IMR-90 (cell line): Measurements from ENCODE around the gene E4F1. TPM values are rescaled to one million over a fixed set of nuclear protein-coding genes. Genes with fewer than 3 reads are reported as not detected.
A peak's percentile ranks its signal among the peaks of the same experiment; 100 is the strongest.

ENCODE experiments used
- ATAC-seq: fragments of 200-7000 bp; cut with Tn5 transposase; 2 replicates; pipeline ENCODE4 v1.9.1; 2020; ENCODE audit warnings: low read depth, mild to moderate bottlenecking, moderate library complexity
- BruUV-seq: library from RNA; stranded (reverse); fragments of 400-500 nt; replicated peaks from 2 replicates; lab custom pipeline; 2021; lab: Mats Ljungman, UMichigan
- CTCF ChIA-PET: fragments of 300-600 bp; formaldehyde crosslinking; extraction: SDS; loops from one replicate; lab custom pipeline; 2021; ENCODE audit warnings: antibody characterized with exemption; lab: Yijun Ruan, JAX
- POLR2A ChIA-PET: fragments of 300-600 bp; sonication (Branson Sonifier 250); formaldehyde crosslinking; loops from one replicate; lab custom pipeline; 2022; ENCODE audit warnings: antibody characterized with exemption; ENCODE audit not compliant: unreplicated experiment; lab: Charles Lee
- DNase-seq: peaks from one replicate; pipeline ENCODE4 v3.0.0; 2013
- H2AFZ ChIP-seq: replicated peaks from 2 replicates; pipeline ENCODE3; 2013; ENCODE audit warnings: low read length, mild to moderate bottlenecking; ENCODE audit not compliant: poor library complexity
- H2AK5ac ChIP-seq: 2 replicates; pipeline ENCODE4 v1.6.1; 2013; ENCODE audit warnings: low read depth, low read length, inconsistent platforms
- H2AK9ac ChIP-seq: replicated peaks from 2 replicates; pipeline ENCODE3; 2013; ENCODE audit warnings: mild to moderate bottlenecking, low read depth, low read length, moderate library complexity; ENCODE audit not compliant: poor library complexity
- H2BK120ac ChIP-seq: 2 replicates; pipeline ENCODE4 v1.6.1; 2013; ENCODE audit warnings: low read depth, low read length, inconsistent platforms
- H2BK15ac ChIP-seq: 3 replicates; pipeline ENCODE4 v1.6.1; 2013; ENCODE audit warnings: low read depth, low read length, inconsistent platforms
- H2BK20ac ChIP-seq: 2 replicates; pipeline ENCODE4 v1.6.1; 2013; ENCODE audit warnings: low read depth, mild to moderate bottlenecking, inconsistent platforms, low read length, moderate library complexity
- H2BK5ac ChIP-seq: 2 replicates; pipeline ENCODE4 v1.6.1; 2013; ENCODE audit warnings: mild to moderate bottlenecking, low read depth, low read length, inconsistent platforms; ENCODE audit not compliant: poor library complexity, severe bottlenecking
- H3K14ac ChIP-seq: replicated peaks from 2 replicates; pipeline ENCODE4 v1.6.1; 2013; ENCODE audit warnings: low read depth, low read length, inconsistent platforms
- H3K18ac ChIP-seq: 2 replicates; pipeline ENCODE4 v1.6.1; 2013; ENCODE audit warnings: low read depth, low read length, control low read depth
- H3K23ac ChIP-seq: 2 replicates; pipeline ENCODE4 v1.6.1; 2013; ENCODE audit warnings: low read depth, low read length, inconsistent platforms
- H3K27ac ChIP-seq: 2 replicates; pipeline ENCODE4 v1.5.1; 2013; ENCODE audit warnings: mild to moderate bottlenecking, control low read depth, low read length; ENCODE audit not compliant: insufficient read depth
- H3K27me3 ChIP-seq: 2 replicates; pipeline ENCODE4 v1.6.1; 2013; ENCODE audit warnings: low read length; ENCODE audit not compliant: control insufficient read depth, insufficient read depth
- H3K36me3 ChIP-seq: 2 replicates; pipeline ENCODE4 v1.6.1; 2013; ENCODE audit warnings: low read length, mixed read lengths; ENCODE audit not compliant: control insufficient read depth, insufficient read depth
- H3K4ac ChIP-seq: 2 replicates; pipeline ENCODE4 v1.6.1; 2013; ENCODE audit warnings: low read depth, low read length, inconsistent platforms
- H3K4me1 ChIP-seq: 2 replicates; pipeline ENCODE4 v1.6.1; 2013; ENCODE audit warnings: low read length, mixed read lengths; ENCODE audit not compliant: control insufficient read depth, insufficient read depth
- H3K4me2 ChIP-seq: 2 replicates; pipeline ENCODE4 v1.6.1; 2013; ENCODE audit warnings: low read depth, mild to moderate bottlenecking, control low read depth, low read length, moderate library complexity
- H3K4me3 ChIP-seq: 2 replicates; pipeline ENCODE4 v1.5.1; 2013; ENCODE audit warnings: low read depth, mild to moderate bottlenecking, control low read depth, low read length, moderate library complexity; ENCODE audit not compliant: insufficient read depth
- H3K56ac ChIP-seq: 2 replicates; pipeline ENCODE4 v1.6.1; 2013; ENCODE audit warnings: low read length, inconsistent platforms; ENCODE audit not compliant: insufficient read depth; ENCODE audit errors: extremely low read depth
- H3K79me1 ChIP-seq, 2 experiments: 2 replicates each; pipeline ENCODE4 v1.6.1; 2013; ENCODE audit warnings: low read length in 2 of 2, inconsistent platforms in 1 of 2, low read depth in 1 of 2
- H3K9ac ChIP-seq: 2 replicates; pipeline ENCODE4 v1.6.1; 2013; ENCODE audit warnings: low read depth, low read length, control low read depth
- H3K9me1 ChIP-seq: 2 replicates; pipeline ENCODE4 v1.6.1; 2013; ENCODE audit warnings: low read length, inconsistent platforms; ENCODE audit not compliant: insufficient read depth
- H3K9me3 ChIP-seq: 2 replicates; pipeline ENCODE4 v1.6.1; 2013; ENCODE audit warnings: low read length; ENCODE audit not compliant: control insufficient read depth, insufficient read depth
- H4K20me1 ChIP-seq: 2 replicates; pipeline ENCODE4 v1.6.1; 2013; ENCODE audit warnings: low read length, inconsistent platforms; ENCODE audit not compliant: insufficient read depth
- H4K5ac ChIP-seq: 2 replicates; pipeline ENCODE4 v1.6.1; 2013; ENCODE audit warnings: mild to moderate bottlenecking, low read depth, low read length, control low read depth
- H4K8ac ChIP-seq, 2 experiments: 2 replicates each; pipeline ENCODE4 v1.6.1; 2013; ENCODE audit warnings: low read depth in 2 of 2, low read length in 2 of 2, control low read depth in 1 of 2, inconsistent platforms in 1 of 2
- H4K91ac ChIP-seq: 2 replicates; pipeline ENCODE4 v1.6.1; 2013; ENCODE audit warnings: low read depth, low read length, inconsistent platforms; ENCODE audit not compliant: insufficient read depth
- BHLHE40 ChIP-seq: fragments of 150-350 bp; IDR thresholded peaks from 2 replicates; pipeline ENCODE4 v1.6.1; 2016; ENCODE audit warnings: mild to moderate bottlenecking, low read depth, low read length
- CEBPB ChIP-seq: IDR thresholded peaks from 2 replicates; pipeline ENCODE4 v1.6.1; 2012; ENCODE audit warnings: low read depth, low read length, improper control_type of control experiment
- CHD1 ChIP-seq: IDR thresholded peaks from 2 replicates; pipeline ENCODE4 v1.6.1; 2012; ENCODE audit warnings: low read depth, low read length, improper control_type of control experiment
- CTCF ChIP-seq: conservative IDR thresholded peaks from 2 replicates; pipeline ENCODE4 v1.5.1; 2012; ENCODE audit warnings: mild to moderate bottlenecking, low read depth, low read length, improper control_type of control experiment
- ELK1 ChIP-seq: fragments of 150-350 bp; IDR thresholded peaks from 2 replicates; pipeline ENCODE4 v1.6.1; 2016; ENCODE audit warnings: low read depth, mild to moderate bottlenecking, low read length, moderate library complexity, borderline replicate concordance
- FOS ChIP-seq: fragments of 150-350 bp; IDR thresholded peaks from 2 replicates; pipeline ENCODE4 v1.6.1; 2016; ENCODE audit warnings: low read depth, low read length
- MAZ ChIP-seq: IDR thresholded peaks from 2 replicates; pipeline ENCODE4 v1.6.1; 2012; ENCODE audit warnings: low read depth, mild to moderate bottlenecking, low read length, improper control_type of control experiment, moderate library complexity, borderline replicate concordance
- NFE2L2 ChIP-seq: fragments of 150-350 bp; IDR thresholded peaks from 2 replicates; pipeline ENCODE4 v1.6.1; 2016; ENCODE audit warnings: low read depth, mild to moderate bottlenecking, low read length
- POLR2A ChIP-seq: IDR thresholded peaks from 2 replicates; pipeline ENCODE4 v1.6.1; 2012; ENCODE audit warnings: mild to moderate bottlenecking, low read depth, low read length
- RAD21 ChIP-seq: IDR thresholded peaks from 2 replicates; pipeline ENCODE4 v1.6.1; 2012; ENCODE audit warnings: low read length, improper control_type of control experiment
- RCOR1 ChIP-seq: IDR thresholded peaks from 2 replicates; pipeline ENCODE4 v1.6.1; 2012; ENCODE audit warnings: mild to moderate bottlenecking, low read length, improper control_type of control experiment; ENCODE audit not compliant: insufficient replicate concordance
- RFX5 ChIP-seq: IDR thresholded peaks from 2 replicates; pipeline ENCODE4 v1.8.0; 2012; ENCODE audit warnings: low read depth, mild to moderate bottlenecking, low read length, moderate library complexity
- SMC3 ChIP-seq: fragments of 150-350 bp; IDR thresholded peaks from 2 replicates; pipeline ENCODE4 v1.6.1; 2016; ENCODE audit warnings: low read depth, mild to moderate bottlenecking, antibody characterized with exemption, low read length, moderate library complexity
- WGBS, 2 experiments: methylation state at CpG; one replicate each; pipeline versions ENCODE4 v1.1.5 to v1.1.7; 2013; ENCODE audit warnings: missing lambda C conversion rate in 2 of 2; ENCODE audit not compliant: insufficient read length in 1 of 2; ENCODE audit errors: extremely low coverage in 2 of 2; 5-methylcytosine and 5-hydroxymethylcytosine counted together
- dilution Hi-C: fragments of 300-500 bp; cut with HindIII; formaldehyde crosslinking; loops from one replicate; pipeline ENCODE4 v1.14.3; 2018; ENCODE audit warnings: low sequenced_read_pairs; ENCODE audit not compliant: unreplicated experiment
- in situ Hi-C: fragments of 300-500 bp; cut with MboI; formaldehyde crosslinking; loops from 3 replicates; pipeline ENCODE4 v1.14.3; 2019; ENCODE audit warnings: low sequenced_read_pairs, inconsistent platforms, mixed read lengths
- intact Hi-C: fragments of 100-400 bp; cut with micrococcal nuclease; formaldehyde crosslinking; loops from 2 replicates; pipeline ENCODE4 v1.10.0; 2022
- polyA plus RNA-seq, 3 experiments: library from polyadenylated mRNA; depleted of rRNA; stranded (reverse); fragments of >200 nt; gene quantifications; 2 replicates each; pipeline ENCODE4 v1.2.3, GENCODE V29; 2012; ENCODE audit warnings: low replicate concordance in 1 of 3
- total RNA-seq: library from RNA; depleted of rRNA; stranded (reverse); fragments of >200 nt; gene quantifications from 2 replicates; pipeline ENCODE4 v1.2.3, GENCODE V29; 2012

The E4F1 gene
- total and polyA plus RNA-seq, 2 of the 4 experiments (the other 2 are of a cell fraction), result 13.1 to 33.0 TPM

- ChIA-PET POLR2A (interaction anchor here (0.6 kb wide), 1 partner anchor 33 kb away, joined by 3 read pairs; no protein-coding TSS in a partner anchor), CTCF (interaction anchor here (0.8 kb wide), 1 partner anchor 291 kb away, joined by 3 read pairs; no protein-coding TSS in a partner anchor)
- H2BK20ac ChIP-seq, result no peak overlapping the region
- no peak overlapping the region for H4K91ac ChIP-seq
- WGBS, 2 experiments, result 0% methylated on average over 44 of the region's 98 CpGs; no CpG with 5 or more reads in 1 of the 2 experiments
- H4K20me1 ChIP-seq, result peaks cover 12% of the 10 kb centered on the region
- H3K4ac ChIP-seq, result 0 out of 2 replicates have a peak overlapping the region, but pooled peaks have one; percentile 48
- H3K36me3 ChIP-seq, result peaks cover 7% of the 10 kb centered on the region
- peak overlapping the region in 1 of 2 experiments; percentile 61; a peak in 1 of 4 replicates for H4K8ac ChIP-seq
- DNase-seq, result no peak
- peak overlapping the region; percentile 80 for H3K4me2 ChIP-seq
- peak overlapping the region; percentile 6; the same call in 1 of the 2 replicates for H3K14ac ChIP-seq
- no TSS peak for BruUV-seq
- H3K9ac ChIP-seq, result peak overlapping the region; percentile 65
- intact Hi-C loops, result no loop called here
- no peak overlapping the region for H3K56ac ChIP-seq
- H3K9me1 ChIP-seq, result no peaks in the 10 kb centered on the region
- no peak overlapping the region for H4K5ac ChIP-seq
- H2AK9ac ChIP-seq, result peak overlapping the region; percentile 93
- H2BK120ac ChIP-seq, result no peak overlapping the region
- H3K4me1 ChIP-seq, result peaks cover 7% of the 10 kb centered on the region
- H3K9me3 ChIP-seq, result no peaks in the 10 kb centered on the region
- H3K79me1 ChIP-seq, result peaks cover 14 to 30% of the 10 kb centered on the region in 2 experiments
- peak overlapping the region; percentile 98 for H2AFZ ChIP-seq
- dilution Hi-C loops, result no loop called here
- peak overlapping the region; percentile 67 for H3K4me3 ChIP-seq
- no peaks in the 10 kb centered on the region for H3K27me3 ChIP-seq
- peak overlapping the region; percentile 43 for H2BK5ac ChIP-seq
- peak; percentile 2 for ATAC-seq
- peak overlapping the region; percentile 50; the same call in 1 of the 2 replicates for H2AK5ac ChIP-seq
- H3K18ac ChIP-seq, result no peak overlapping the region
- in situ Hi-C loops, result no loop called here
- H3K23ac ChIP-seq, result peak overlapping the region; percentile 72
- H2BK15ac ChIP-seq, result no peak overlapping the region
- H3K27ac ChIP-seq, result peak overlapping the region; percentile 28; the same call in 1 of the 2 replicates
- TF ChIP-seq RAD21, result no peak
- no peak for TF ChIP-seq RCOR1
- TF ChIP-seq ELK1, result no peak
- TF ChIP-seq POLR2A, result no peak
- no peak for TF ChIP-seq MAZ
- no peak for TF ChIP-seq CTCF
- TF ChIP-seq BHLHE40, result no peak
- no peak for TF ChIP-seq CHD1
- no peak for TF ChIP-seq NFE2L2
- TF ChIP-seq FOS, result no peak
- TF ChIP-seq RFX5, result no peak
- TF ChIP-seq CEBPB, result no peak
- TF ChIP-seq SMC3, result no peak
These were observed 9.3 kb upstream of the E4F1 start for GRCh38 chr16:2213817-2214718.
